ENCODE results near the gene RALGAPA2.
A peak's percentile ranks its signal among the peaks of the same experiment; 100 is the strongest.

Gene RALGAPA2

DNA sequence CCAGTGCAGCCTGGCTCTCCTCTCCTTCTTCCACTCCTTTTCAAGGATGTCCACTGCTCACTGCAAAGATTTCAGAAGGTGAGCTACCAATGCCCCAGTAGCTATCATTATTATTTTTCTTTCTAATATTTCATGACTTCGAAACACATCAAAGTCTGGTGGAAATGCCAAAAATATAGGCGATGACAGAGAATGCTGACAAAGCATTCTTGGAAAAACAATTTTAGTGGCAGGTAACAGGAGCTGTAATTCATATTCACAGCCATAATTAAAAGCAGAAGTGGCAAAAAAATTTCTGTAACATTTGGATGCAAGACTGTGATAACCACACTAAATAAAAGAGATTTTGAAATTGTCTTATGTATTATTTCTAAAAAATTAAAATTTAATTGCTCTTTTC lies 133.6 kb downstream of the RALGAPA2 start:
- in situ Hi-C loops (cut with HindIII; ENCODE audit: low sequenced_read_pairs): no loop called here
- TF ChIP-seq, protein P1, sequence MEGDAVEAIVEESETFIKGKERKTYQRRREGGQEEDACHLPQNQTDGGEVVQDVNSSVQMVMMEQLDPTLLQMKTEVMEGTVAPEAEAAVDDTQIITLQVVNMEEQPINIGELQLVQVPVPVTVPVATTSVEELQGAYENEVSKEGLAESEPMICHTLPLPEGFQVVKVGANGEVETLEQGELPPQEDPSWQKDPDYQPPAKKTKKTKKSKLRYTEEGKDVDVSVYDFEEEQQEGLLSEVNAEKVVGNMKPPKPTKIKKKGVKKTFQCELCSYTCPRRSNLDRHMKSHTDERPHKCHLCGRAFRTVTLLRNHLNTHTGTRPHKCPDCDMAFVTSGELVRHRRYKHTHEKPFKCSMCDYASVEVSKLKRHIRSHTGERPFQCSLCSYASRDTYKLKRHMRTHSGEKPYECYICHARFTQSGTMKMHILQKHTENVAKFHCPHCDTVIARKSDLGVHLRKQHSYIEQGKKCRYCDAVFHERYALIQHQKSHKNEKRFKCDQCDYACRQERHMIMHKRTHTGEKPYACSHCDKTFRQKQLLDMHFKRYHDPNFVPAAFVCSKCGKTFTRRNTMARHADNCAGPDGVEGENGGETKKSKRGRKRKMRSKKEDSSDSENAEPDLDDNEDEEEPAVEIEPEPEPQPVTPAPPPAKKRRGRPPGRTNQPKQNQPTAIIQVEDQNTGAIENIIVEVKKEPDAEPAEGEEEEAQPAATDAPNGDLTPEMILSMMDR (IDR thresholded peaks at IDR 0.05; ENCODE audit: low read depth, low read length): no peak
- H3K4me3 ChIP-seq (ENCODE audit: low read depth, low read length): no peak overlapping the region
- DNase-seq (ENCODE audit: low read depth, low spot score): no peak

GRCh38 chr20:20573797-20574196 lies 138.6 kb downstream of the RALGAPA2 start:
- in situ Hi-C loops (cut with HindIII; ENCODE audit: low sequenced_read_pairs): no loop called here
- TF ChIP-seq, protein P1 (IDR thresholded peaks at IDR 0.05; ENCODE audit: low read depth, low read length): no peak
- no peak overlapping the region for H3K4me3 ChIP-seq (ENCODE audit: low read depth, low read length)
- no peak for DNase-seq (ENCODE audit: low read depth, low spot score)

DNA sequence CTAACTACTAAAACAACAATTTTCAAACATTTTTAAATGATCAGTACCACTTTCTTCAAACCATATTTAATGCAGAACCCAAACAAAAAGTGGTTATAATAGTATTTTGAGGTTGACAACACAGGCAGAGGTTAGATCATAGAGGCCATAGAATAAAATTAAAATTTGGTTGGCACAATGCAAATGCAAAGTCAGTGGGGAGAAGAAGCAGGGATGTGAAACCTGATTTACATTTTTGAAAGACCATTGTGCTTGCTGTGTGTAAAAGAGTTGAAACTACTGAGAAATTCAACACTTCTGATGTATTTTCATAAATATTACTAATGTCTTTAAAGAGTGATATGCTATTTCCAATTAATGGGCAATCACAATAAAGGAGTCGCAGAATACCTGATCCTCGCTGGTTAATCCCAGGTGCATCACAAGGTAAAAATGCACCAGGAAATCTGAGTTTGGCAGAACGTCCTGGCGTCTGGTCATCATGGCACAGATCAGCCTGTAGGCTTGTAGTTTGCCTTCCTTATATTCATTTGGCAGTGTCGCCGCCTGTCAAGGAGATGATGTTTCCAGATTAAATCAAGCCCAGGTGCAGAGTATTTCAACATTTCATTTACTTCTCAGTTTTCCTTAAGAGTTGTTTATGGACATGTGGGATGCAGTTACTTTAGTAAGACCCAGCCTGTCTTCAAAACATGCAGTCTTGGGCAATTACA lies 141.2 kb downstream of the RALGAPA2 start:
- DNase-seq (ENCODE audit: low read depth, low spot score): no peak
- TF ChIP-seq, protein P1 (IDR thresholded peaks at IDR 0.05; ENCODE audit: low read depth, low read length): no peak
- in situ Hi-C loops (cut with HindIII; ENCODE audit: low sequenced_read_pairs): no loop called here
- H3K4me3 ChIP-seq (ENCODE audit: low read depth, low read length): no peak overlapping the region

- in situ Hi-C loops (cut with HindIII; ENCODE audit: low sequenced_read_pairs): no loop called here
- peak; percentile 55 for DNase-seq (ENCODE audit: low read depth, low spot score)
- TF ChIP-seq, protein P1 (IDR thresholded peaks at IDR 0.05; ENCODE audit: low read depth, low read length): peak; percentile 66
- no peak overlapping the region for H3K4me3 ChIP-seq (ENCODE audit: low read depth, low read length)
Measured at GRCh38 chr20:20568604-20569205, 143.7 kb downstream of the RALGAPA2 start.

- no peak for DNase-seq (ENCODE audit: low read depth, low spot score)
- TF ChIP-seq, protein P1 (IDR thresholded peaks at IDR 0.05; ENCODE audit: low read depth, low read length): no peak
- no peak overlapping the region for H3K4me3 ChIP-seq (ENCODE audit: low read depth, low read length)
- in situ Hi-C loops (cut with HindIII; ENCODE audit: low sequenced_read_pairs): no loop called here
Measured at GRCh38 chr20:20567712-20568111, 144.7 kb downstream of the RALGAPA2 start.

DNA sequence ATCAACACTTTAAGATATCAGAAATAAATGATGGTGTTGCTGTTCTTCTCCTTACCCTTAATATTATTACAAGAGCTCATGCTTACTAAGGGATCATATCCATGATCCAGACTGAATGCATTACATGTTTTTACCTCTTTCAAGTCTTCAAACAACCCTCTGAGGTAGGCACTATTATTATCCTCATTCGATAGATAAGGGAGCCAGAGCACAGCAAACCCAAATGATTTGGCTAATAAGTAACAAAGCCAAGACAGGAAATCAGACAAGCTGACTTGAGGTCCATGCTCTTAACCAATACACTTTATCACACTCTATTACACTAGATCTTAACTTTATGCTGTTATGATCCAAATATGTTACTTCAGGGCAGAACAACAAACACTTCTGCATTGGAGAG lies 145.9 kb downstream of the RALGAPA2 start:
- TF ChIP-seq, protein P1 (IDR thresholded peaks at IDR 0.05; ENCODE audit: low read depth, low read length): no peak
- H3K4me3 ChIP-seq (ENCODE audit: low read depth, low read length): no peak overlapping the region
- in situ Hi-C loops (cut with HindIII; ENCODE audit: low sequenced_read_pairs): no loop called here
- no peak for DNase-seq (ENCODE audit: low read depth, low spot score)

Measured in astrocyte of the spinal cord (primary cell).